Fibroblast of peridontal ligament (primary cell): Measurements from ENCODE around the gene KRT73.

Source experiments
- DNase-seq: peaks from one replicate; pipeline ENCODE4 v3.0.0-alpha.2; 2010; ENCODE audit errors: extremely low read depth

The KRT73 gene

DNA sequence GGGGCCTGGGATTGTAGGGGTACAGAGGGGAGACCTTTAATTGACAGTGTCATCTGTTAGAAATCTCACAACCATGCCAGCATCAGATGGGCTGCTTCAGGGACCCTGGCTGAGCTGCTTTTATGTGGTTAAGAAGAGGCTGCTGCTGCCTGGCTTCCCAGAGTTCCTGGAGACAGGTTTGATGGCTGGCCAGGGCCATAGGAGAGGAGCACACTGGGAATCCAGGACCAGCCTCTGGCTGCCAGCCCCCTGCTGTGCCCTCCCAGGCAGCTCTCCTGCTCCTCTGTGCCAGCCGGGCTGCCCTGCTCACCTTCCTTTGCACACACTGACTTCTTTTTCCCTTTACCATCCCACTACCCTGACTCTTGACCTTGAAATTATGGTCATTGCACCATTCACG is 507 bp upstream of the KRT73 start:
- DNase-seq = no peak

DNA sequence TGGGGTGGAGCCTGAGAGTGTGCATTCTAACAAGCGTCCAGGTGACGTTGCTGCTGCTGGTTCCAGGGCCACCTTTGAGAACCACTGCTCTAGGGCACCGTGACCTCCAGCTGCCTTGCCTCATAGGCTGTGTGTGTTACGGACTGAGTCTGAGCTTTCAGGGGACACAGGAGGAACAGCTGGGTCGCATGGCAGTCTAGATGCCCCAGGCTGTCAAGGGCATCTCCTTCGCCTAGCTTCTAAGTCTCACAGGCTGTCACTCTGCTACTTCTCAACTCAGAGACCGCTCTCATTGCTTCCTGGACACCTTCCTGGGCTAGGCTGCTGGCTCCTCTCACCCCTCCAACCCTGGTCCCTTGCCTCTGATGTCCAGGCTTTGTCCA is 965 bp downstream of the KRT73 start:
- DNase-seq = no peak

DNA sequence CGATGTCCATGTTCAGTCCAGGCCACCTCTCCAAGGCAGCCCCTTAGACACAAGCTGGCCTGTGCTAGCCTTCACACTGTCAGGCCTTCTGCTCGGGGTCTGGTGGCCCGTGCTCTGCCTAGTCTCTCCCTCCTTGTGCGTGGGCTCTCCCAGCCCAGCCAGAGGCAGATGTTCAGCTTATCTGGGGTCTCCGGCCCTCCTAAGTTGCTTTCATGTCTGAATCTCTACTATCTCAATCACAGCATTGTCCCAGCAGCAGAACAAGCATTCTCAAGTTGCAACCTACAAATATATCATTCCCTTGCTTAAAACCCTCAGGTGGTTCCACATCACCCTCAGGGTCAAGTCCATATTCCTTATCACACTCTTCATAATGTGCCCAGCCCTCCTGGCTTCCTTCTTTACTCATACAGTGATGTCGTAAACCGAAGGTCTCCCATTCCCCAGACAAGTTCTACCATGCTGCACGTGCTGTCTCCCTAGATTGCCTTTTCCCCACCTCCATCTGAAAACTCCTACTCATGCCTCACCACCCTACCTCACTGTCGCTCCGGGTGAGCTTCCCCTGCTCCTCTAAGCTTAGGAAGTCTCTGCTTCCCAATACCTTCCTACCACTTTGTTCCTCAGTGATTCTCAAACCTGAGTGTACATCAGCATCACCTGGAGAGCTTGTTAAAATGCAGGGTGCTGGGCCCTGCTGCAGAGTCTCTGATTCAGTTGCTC is 1.5 kb downstream of the KRT73 start:
- no peak for DNase-seq

DNA sequence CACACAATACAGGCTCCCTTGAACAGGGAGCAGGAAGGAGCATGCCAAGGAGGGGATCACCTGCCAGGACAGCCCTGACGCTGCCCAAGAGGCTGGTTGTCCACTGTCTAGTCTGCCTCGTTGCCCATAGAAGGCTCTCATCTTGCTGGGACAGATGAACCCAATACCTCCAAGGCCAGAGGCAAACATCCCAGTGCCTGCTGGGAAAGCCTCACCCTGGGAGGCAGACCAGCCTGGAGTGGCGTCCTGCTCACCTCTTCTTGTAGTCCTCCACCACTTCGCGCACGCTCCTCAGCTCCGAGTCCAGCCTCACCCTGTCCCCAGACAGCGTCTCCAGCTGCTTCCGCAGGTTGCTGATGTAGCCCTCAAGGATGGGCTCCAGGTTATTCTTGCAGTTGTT is 2.4 kb downstream of the KRT73 start:
- no peak for DNase-seq

DNA sequence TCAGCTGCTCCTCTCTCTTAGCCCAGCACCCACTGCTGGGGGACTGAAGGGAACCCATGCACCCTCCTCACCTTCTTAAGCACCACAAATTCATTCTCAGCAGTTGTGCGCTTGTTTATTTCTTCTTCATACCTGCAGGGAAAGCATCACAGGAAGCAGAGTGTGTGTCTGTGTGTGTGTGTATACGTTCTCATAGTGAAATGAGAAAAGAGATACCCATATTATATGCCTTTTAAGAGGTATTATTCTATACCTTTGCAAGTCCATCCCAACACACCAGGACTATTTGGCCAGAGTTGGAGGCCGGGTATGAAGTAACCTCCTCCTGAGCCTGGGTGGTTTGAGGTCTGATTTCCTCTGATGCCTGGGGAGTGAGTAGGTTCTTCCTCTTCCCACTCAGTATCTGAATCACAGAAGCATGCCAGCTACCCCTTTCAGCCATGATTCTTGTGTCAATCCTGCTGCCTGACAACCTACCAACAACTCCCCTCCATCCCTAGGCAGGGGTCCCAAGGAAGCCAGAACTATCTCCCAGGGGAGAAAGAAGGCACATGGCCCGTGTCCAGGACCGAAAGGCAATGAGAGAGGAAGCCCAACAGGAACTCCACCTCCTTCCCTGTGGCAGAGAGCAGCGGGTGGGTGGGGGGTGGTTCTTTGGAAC is 3.0 kb downstream of the KRT73 start:
- no peak for DNase-seq

DNA sequence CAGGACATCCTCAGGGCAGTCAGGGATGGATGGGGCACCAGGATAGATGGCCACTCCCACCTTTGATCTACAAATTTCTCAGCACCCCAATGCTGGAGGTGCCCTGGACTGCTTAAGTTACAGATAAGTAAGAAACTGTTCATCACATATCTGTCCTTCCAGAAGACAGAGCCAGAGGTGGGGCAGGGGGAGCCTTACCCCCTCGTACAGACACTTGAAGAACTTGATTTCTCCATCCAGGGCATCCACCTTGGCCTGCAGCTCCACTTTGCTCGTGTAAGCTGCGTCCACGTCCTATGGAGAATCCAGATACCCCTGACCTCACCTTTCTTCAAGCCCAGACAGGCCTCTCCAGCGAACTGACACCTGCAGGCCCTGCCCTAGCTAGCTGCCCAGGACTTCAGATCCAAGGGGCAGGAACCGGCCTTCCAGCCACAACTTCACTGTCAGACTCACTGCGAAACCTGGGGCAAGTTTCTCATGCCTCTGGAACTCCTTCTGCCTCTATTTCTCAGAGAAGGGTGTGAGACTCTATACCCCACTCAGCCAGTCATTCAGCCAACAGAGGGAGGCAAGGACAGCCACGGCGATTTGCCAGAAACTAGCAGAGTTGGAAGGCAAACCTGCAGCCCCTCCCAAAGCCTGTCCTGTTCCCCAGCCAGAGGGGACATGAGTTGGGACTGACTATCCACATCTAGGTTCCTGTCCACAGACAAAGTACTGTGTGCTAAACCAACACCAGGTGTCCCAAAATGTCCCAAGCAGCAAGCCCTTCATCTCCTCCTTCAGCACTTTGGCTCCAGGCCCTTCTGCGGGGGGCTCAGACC is 3.8 kb downstream of the KRT73 start:
- no peak for DNase-seq

DNA sequence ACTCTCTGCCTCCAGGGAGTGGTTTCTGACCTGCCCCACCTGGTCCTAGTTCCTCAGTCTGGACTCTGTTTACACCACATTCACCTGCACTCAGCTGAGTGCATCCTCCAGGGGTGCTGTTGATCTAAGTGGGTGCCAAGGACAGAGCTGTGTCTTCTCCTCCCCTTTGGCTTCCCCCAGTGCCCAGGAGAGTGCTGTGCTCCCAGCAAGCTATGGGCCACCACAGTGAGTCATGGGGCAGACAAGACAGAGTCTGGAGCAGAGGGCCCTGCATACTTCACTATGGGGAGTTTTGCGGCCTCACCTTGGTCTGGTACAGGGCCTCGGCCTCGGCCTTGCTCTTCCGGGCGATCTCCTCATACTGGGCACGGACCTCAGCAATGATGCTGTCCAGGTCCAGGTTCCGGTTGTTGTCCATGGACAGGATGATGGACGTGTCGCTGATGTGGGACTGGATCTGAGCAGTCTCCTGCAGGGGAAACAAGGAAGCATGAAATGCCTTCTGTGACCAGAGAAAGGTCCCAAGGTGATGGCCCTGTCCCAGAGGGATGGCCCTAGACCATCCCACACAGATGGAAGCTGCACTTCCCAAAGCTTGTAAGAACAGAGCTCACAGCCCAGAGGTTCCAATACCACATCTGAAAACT is 4.9 kb downstream of the KRT73 start:
- DNase-seq = no peak

DNA sequence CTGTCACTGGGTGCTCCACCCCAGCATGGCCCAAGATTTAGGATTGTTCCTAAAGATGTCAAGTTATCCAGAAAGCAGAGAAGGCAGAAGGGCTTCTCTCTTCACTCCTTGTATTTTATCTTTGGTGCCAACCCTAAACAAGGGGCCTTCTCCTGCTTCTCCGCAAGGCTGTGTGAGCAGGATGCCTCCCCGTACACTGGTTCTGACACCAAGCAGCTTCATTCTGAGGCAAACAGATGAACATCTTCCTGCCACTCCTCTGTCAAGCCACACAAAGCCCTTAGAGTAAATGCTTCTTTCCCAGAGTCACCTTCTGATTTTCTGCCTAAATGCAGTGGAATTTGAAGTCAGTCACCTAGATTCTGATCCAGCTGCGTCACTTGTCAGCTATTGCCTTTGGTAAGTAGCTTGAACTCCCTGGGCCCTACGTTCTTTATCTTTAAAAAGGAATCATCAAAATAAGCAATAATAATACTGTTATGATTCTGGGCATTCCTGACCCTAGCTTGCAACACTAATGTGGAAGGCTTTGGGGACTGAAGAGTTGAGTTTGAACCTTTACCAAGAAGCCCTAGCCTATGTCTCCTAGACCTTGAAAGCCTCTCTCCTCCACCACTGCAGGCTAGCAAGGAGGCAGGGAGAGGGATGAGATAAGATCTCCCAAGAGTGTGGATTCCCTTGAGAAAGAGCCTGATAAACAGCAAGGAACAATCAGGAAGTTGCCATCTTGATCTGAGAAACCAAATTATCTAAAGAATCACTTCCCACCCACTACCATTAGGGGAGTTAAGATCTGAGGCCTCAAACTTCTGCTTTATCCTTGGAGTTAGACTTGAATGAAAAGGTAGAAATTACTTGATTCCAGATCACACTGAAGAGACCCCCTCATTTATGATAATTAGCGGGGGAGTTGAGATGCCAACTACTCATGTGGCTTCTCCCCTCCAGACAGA is 5.7 kb downstream of the KRT73 start:
- no peak for DNase-seq

DNA sequence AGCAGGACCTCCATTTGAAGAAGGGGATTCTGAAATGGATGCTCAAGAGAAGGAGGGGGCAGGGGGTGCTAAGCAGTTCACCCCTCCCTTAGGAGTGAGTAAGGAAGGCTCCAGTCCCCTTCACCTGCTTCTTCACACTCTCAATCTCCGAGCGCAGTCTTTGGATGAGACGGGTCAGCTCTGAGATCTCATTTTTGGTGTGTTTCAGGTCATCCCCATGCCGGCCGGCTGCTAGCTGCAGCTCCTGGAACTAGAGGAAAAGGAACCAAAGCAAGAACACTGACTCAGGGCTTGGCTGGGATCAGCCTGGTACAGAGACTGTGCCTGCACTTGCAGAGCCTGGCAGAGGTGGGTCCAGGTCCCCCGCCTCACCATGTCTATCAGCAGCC is 7.3 kb downstream of the KRT73 start:
- DNase-seq = no peak

DNA sequence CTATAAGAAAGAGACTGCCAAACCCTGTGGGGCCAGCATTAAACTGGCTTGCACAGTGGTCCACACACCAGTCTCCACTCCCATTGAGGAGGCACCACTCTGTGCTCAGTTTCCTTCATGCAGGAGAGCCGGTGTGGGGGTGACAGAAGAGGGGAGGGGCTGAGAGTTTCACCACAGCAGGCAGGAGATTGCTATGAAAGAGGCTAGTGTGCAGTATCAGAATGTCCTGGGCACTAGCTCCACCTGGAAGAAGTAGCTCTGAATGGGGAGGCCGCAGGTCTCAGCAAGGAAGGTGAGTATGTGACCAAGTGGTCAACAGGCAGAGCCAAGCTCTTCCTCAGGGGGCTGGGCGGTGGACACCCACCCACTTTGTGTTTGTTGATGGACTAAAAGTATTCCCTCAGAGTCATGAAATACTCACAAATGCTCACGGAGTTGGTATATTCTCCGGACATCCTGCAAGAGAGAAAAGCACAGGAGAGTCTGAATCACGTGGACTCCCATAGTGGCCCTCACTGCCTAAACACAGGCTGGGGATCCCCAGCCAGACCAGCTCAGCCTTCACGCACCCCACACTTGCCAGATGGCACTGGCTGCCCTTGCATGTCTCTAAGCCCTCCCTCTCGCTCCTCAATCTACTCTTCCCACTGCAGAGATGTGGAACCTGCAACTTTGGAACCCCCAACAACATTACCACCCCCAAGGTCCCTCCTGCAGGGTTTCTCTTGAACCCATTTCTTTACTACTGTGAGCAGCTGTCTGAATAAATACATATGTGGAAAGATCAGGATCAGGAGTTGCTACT is 9.3 kb downstream of the KRT73 start:
- DNase-seq = no peak

DNA sequence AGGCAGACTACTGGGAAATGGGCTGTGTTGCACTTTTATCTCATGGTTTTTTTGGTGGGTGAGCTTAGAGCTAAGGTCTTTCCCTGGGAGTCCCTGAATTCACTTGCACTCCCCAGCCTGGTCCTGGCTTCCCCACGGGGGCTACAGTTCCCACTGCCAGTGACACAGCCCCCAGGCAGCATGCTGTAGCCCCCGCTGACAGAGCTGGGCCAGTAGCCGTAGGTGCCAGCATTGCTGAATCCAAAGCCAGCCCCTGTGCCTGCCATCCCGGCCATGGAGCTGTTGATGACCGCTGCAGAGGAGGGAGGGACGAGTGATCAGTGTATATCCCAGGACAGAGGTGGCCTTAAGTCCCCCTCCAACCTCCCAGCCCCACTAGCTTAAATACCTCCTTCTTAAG is 10.2 kb downstream of the KRT73 start:
- DNase-seq = no peak

DNA sequence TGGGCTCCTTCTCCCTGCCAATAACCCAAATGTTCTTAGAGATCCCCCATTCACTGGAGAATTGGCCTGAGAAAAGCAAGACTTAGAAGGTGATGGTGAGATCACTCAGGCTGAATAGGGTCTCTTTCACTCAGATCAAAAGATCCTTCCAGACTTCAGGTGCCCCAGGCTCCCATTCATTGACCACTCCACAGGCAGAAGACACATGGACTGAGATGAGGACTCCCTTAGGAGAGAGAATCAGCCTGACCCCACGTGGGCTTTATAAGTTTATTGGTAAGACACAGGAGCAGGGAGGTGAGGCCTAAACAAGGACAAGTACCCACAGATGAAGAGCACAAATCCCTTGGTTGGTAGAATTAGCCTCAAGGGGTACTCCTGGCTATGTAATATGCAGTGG is 11.0 kb downstream of the KRT73 start:
- no peak for DNase-seq

DNA sequence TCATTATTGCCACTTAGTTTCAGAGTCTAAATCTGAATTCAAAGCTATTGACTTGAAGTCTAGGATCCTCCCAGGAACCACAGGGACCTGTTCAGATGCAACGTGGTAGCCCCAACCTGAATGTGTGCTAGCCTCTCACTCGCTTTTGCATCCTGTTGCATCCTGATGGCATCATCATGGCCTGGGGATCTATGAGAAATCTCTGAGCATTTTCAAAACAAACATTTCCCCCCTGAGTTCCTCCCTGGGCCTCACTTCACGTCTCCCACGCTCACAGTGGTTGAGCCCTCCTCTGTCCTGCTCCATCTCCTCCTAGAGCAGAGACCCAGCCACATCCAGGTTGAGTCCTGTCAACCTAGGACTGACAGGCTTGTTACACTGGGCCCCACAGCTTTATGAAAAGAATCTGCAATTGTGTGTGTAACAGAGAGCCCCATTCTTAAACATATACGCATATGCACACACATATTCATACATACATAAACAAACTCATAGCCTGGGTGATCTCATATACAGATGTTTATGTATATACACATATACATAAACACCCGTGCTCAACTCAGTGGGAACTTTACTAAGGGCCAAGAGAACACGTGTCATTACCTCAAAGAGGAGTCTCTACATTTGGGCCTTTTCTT is 11.7 kb downstream of the KRT73 start:
- DNase-seq = no peak

DNA sequence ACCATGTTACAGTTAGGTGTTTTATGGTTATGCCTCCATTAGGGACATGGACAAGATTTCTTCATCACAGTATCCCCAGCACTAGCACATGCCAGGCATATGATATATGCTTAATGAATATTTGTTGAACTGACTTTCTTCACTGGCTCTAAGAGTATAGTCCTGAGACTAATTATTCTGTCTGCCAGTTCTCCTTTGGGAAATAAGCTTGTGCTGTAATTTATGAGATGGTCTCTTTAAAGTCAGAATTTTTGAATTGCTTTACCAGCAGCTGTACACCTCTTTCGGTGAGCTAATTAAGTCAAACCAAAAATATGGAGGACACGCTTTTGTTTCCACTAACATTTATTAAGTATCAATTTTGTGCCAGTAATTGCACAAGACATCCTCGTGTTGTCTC is 12.3 kb downstream of the KRT73 start:
- no peak for DNase-seq

DNA sequence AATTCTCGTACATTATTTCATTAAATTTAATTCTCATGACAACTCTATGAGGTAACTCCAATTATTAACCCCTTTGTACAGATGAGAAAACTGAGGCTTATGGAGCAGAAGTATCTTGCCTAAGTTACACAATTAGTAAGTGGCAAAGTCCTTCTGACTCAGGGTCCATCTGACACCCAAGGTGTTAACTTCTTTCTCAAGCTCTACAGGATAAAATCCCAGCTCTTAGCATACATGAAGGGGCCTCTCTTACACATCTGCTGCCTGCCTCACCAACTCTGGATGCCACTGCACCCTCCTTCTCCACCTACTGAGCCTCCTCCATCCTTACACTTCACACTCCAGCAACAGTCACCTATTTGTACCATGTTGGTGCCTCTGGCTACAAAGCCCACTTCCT is 12.8 kb downstream of the KRT73 start:
- DNase-seq = no peak

DNA sequence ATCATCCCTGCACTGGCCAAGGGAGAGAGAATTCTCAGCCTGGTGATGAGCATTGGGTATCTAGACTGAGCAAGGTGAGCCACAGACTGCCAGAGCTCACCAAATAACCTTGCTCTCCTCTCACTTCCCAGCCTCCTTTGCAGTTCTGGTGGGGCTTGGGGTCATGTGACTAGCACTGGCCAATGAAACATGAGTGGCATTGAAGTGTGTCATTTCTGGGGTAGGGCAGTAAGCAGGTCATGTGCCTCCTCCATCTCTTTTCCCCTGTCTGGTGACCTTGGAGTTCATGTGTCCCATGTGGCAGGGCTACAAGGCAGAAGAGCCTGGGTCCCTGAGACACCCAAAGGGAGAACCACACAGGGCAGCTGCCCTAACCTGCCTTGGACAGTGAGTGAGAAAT is 13.5 kb downstream of the KRT73 start:
- no peak for DNase-seq

DNA sequence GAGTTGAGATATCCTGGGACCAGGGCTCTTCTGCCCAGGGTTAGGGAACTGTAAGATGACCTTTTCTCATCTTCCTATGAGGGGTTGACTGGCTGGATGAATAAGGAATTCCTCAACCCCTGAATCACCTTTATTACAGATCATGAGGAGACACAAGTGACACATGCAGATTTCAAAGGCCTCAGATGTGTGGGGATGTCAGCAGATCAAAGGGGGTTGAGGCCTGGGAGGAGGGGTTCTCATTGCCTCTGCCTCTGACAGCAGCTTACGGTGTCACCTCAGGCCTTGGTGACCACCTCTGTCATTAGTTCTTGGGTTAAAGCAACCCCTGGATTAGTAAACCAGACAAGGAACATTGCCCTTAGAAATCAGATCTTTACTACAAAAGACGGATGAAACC is 15.0 kb downstream of the KRT73 start:
- DNase-seq = no peak

DNA sequence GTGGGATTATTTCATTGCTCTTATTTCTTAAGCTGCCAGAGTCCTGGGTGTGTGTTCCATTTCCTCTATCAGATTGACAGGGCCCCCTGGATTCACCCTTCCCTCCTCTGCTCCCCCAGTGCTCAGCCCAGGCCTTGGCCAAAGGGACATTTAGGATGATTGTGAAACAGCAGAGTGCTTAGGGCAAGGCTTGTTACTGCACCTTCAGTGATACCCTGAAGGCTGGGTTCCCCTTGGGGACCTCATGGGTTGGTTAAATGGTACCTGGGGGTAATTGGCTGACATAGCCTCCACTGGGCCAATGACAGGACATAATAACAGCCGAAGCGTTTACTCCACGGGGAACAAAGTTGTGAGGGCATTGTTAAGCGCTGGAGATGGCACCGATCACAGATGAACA is 15.8 kb downstream of the KRT73 start:
- no peak for DNase-seq

DNA sequence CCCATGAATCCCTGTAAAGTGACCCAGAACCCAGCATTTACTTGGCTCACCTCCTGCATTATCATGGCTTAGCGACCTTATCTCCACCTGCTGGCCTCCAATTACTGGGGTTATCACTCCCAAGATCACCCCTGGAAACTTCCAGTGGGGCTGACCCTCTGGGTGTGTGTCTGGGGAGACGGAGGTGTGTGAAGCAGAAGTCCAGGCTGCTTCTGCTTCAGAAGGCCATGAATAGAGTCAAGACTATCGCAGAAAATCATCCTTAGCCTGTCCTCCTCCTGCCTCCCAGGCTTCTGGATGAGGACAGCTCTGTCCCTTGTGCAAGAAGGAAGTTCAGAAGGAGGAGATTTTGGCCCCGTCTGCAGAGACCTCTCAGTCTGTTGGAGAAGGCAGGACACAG is 16.7 kb downstream of the KRT73 start:
- DNase-seq = no peak

DNA sequence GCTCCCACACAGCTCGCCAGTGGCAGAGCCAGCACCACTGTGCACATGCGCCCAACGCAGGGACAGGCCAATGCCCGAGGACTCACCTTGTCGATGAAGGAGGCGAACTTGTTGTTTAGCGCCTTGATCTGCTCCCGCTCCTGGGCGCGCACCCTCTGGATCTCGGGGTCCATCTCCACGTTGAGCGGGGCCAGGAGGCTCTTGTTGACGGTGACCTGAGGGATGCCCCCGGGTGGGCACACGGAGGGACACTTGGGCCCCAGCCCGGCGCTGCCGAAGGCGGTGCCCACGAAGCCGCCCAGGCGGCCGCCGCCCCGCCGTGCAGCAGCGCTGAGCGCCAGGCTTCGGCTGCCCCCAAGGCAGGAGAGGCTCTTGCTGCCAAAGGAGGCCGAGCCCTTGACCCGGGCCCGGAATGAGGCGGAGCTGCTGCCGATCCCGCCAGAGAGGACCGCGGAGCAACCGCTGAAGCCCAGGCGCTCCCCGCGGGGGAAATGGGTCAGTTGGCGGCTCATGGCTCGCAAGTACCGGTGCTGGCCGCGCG is 17.3 kb downstream of the KRT73 start, which contains the start of gene KRT72:
TSS of gene KRT72 (minus strand) at position 523 of the 541 bp plus-strand sequence. CDS start at position 512, 11 bp downstream.
- DNase-seq = no peak
